K562 treated with DMSO at 1 percent for 48 hours (cell line): ENCODE results near the gene TARS1. TPM values are rescaled to one million over a fixed set of nuclear protein-coding genes. Genes with fewer than 3 reads are reported as not detected.

ENCODE experiments used
- total RNA-seq: library from RNA; unstranded; fragments of 300-600 nt; gene quantifications from 2 replicates; pipeline ENCODE4 v1.2.3, GENCODE V29; 2022; ENCODE audit warnings: low replicate concordance; ENCODE audit errors: extremely low read depth

TARS1 gene
- 389 TPM in 1 of 2 replicates, not detected in the other for total RNA-seq

GRCh38 chr5:33440482-33441240 is at the start of gene TARS1:
TSS of gene TARS1 (plus strand) at chr5:33440965. CDS start at chr5:33441087, 122 bp downstream.

